CD4-positive, alpha-beta T cell treated with Interleukin-4 for 1 hour (primary cell): ENCODE results near the gene GRID1.

ENCODE experiments used
- DNase-seq, 2 donors: peaks; one replicate each; pipeline ENCODE4 v3.0.0-alpha.2; 2020 to 2022

GRID1 gene

GRCh38 chr10:86262688-86263181, 103.9 kb downstream of the GRID1 start:
- DNase-seq = no peak

DNA sequence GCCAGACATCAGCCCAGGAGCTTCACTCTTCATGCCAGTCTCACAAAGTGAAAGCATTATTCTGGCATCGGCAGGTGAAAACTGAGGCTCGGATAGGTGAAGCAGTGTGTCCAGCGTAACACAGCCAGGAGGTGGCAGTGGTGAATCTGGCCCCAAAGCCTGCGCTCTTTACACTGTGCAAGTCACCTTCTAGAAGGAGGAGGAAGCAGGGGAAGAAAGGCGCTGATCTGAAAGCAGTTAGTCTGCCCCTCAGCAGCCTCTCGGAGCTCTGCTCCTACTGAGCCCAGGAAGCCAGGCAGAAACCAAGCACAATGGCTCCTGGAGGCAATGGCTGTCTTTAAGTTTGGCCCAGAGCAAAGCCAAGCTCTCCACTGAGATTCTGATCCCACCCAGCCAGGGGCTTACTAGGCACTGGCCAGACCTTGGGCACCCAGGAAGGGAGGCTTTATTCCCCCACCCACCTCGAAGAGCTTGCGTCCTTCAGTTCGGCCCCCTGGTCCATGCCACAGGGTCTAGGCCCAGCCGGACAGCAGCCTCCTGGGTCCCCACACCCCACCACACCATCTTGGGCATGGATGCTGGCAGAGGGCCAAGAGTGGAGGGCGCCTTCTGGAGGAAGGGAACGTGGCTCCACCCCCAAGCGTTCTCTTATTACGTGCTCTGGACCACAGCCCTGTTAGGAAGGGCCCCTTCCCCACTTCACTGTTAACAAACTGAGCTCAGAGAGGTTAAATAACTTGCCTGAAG, 104.5 kb downstream of the GRID1 start:
- peak in 1 of 2 donors; percentile 8 for DNase-seq

DNA sequence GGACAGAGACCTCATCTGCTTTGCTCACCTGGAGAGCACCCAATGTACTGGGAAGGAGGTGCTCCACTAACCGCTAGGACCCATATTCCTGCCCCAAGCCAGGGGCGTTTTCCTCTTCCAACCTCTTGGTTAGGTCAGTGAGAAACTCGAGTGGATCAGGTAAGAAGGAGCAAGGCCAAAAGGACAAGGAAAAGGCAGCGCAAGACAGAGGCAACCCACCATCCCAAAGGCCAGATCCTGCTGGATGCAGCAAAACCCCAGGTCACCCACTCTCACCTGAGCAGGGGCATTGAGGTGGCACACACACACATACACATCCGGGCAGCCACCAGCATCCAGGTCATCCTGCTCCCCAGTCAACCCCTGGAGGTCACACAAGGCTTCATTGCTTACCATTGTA, 105.1 kb downstream of the GRID1 start:
- no peak for DNase-seq

GRCh38 chr10:86260564-86260963, 106.0 kb downstream of the GRID1 start:
- no peak for DNase-seq

DNA sequence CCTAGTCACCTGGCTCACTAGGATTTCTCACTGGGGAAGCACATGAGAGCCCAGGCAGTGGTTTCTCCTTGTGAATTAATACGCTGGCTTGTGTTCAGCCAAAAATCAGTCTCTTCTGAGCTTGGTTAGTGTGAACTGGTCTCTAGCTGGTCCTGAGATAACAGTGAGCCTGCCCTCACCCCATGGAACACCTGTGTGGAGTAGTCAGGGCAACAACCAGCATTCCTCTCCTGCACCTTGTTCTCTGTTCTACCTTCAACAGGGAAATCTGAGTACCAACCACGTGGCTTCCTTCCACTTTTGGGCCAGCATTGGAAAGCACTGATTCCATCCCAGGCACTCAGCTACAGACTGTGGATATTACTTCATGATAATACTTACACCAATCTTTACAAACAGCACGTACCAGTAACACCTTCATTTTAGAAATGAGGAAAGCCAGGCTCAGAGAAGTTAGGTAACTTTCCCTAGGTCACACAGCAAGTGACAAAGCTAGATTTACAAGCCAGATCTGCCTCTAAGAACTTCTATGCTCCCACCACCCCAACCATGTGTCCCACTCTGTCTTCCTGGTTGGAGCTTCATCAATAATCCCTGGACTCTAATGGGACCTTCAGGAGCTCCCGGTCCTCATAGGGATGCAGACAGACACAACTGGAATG, 106.6 kb downstream of the GRID1 start:
- DNase-seq = no peak

DNA sequence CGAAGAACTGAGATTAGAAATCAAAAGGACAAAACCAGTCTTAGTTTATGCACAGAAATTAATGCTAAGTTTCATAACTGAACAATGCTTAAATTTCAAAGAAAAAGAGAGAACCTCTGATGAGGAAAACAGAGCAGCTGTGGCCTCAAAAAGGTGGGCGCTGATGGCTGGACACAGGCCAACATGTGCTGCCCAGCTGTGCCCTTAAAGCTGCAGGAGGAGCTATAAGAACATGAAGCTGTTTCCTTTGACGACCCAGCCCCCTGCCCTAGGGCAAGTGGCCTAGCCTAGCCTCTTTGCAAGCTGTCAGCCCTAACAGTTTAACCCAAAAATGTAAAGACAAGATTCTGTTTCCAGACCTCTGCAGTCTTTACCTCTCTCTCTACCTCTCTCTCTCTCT, 107.7 kb downstream of the GRID1 start:
- DNase-seq = no peak

DNA sequence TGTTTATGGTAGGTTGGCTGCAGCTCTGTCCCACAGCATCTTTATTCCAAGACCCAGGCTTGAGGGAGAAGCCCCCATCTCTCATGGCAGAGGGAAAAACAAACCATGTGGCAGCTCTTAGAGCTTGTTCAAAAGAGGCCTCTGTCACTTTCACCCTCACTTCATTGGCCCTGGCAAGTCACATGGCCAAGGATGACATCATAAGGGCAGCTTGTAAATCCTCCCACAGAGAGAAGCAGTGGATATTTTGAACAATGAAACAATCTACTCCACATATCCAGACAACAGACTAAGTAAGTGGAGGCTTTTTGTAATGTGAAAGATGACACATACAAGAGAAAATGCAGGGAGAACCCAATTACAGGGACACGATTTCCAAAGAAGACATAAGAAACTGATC, 108.1 kb downstream of the GRID1 start:
- DNase-seq = no peak

DNA sequence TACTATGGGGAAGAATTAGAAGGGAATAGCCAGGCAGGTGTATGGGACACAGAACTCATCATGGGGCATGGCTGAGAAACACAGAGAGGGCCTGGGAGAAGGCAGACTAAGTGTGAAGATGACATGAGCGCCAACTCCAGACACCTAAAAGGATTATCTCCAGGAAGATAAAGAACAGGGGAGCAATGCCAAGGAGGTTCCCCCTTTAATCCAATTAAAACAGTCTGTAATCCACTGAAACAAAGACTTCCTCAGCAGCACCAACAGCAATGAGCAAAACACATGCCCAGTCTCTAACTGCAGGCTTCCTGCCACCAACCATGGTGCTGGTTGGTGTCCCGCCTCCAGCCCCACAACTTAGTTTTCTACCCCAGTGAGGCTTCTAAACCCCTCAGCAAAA, 108.9 kb downstream of the GRID1 start:
- no peak for DNase-seq

GRCh38 chr10:86256690-86257315, 109.8 kb downstream of the GRID1 start:
- no peak for DNase-seq

- no peak for DNase-seq
Observed at GRCh38 chr10:86255405-86256251, 111.0 kb downstream of the GRID1 start.

GRCh38 chr10:86254526-86255174, 111.9 kb downstream of the GRID1 start:
- DNase-seq = no peak

- no peak for DNase-seq
Observed at GRCh38 chr10:86254081-86254480, 112.5 kb downstream of the GRID1 start.

DNA sequence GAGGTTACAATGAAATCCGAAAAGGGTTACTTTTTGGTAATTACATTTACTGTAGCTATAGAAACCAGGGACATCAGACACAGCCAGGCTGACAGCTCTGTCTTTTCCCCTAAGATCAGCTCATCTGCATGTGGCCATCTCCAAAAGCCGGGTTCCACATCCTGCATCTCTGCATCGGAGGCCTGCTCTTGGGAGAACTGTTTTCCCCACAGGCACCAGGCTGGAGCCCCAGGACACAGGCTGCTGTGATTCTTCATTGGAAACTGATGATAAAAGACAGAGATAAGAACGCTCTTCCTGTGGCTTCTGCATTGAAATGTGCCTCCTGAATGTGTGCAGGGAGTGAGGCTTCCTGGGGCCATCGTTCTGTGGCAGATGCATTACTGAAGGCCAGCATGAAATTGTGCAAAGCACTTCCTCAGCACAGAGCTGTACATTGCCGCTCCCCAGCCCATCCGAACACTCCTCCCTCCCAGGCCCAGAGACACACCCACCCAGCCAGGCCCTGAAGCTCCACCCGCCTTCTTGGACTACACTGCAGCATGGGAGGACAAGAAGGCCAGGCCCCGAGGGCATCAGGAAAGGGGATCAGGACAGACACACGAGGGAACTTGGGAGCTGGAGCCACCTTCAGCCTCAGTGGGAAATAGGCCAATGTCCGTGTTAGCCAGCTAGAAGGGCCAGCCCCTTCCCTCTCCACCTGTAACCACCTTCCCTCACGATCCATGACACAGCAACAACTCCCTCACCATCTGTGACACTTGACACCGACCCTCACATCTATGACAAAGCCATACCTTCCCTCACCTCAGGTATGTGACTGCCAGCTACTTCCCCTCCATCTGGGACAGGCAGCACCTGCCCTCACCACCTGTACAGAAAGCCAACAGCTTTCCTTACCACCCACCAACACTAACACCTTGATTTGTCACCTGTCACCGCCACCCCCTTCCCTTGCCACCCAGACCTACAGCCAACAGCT, 113.2 kb downstream of the GRID1 start:
- no peak for DNase-seq

DNA sequence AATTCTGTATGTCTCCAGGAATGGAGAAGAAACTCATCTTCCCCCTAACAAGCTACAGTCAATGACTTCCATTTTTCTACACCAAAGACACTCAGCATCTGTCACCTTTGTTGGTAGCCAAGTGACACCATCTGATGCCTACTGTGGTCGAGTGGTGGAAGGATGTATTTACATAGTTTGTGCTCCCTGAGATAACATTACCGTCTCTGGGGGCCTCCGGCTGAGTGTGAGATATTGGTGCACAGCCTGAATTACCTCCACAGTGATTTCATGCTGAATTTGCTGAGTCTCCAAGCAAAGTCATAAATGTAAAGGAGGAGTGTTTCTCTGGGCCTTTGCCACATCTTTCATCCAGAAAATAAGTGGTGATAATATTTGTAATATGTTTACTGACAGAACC, 114.0 kb downstream of the GRID1 start:
- no peak for DNase-seq

- DNase-seq = no peak
Observed at GRCh38 chr10:86252079-86252478, 114.5 kb downstream of the GRID1 start.

DNA sequence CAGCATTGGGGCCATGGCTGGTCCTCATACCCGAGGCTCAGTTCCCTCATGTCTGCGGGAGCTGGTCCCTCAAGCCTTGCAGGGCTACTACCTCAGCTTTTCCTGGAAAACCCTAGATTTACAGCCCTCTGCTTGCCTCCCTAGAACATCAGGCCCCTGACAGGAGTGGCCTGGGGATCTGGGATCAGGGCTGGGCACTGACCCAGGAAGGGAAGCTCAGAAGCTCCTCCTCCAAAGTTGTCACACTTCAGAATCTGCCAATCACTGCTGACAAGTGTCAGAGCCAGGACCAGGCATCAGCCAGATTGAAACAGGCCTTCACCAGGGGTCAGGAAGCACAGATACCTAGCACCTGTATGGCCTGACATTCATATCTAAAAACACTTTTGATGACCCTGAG, 115.2 kb downstream of the GRID1 start:
- no peak for DNase-seq

GRCh38 chr10:86250399-86250798, 116.2 kb downstream of the GRID1 start:
- no peak for DNase-seq

DNA sequence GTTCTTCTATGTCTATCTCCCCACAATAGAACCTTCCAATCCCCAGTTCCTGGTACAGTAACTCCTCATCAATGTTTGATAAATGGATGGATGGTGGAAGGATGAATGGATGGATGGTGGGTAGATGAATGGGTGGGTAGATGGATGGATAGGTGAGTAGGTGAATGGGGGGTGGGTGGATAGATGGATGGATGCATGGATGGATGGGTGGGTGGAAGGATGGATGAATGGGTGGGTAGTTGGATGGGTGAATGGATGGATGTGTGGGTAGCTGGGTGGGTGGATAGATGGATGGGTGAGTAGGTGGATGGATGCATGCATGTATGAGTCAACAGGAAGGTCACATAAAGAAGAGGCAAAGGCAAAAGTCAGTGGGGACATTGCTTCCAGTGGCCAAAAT, 116.8 kb downstream of the GRID1 start:
- DNase-seq = no peak

DNA sequence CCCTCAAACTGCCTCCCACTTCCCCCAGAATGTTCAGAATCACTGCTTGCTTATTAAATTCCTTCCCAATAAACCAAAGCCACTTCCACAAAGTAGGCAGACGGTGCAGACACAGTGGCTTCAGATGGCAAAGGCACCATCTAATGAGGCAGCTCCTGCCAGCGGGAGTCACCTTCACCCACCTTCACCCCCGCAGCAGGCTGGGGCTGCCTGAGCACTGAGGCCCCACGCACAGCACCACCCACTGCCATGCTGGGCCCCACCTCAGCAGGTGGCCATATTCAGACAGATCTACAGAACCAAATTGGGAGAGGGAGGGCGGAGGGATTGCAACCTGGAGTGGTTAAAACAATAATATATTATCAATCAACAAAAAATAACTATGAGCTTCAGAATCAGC, 118.5 kb downstream of the GRID1 start:
- no peak for DNase-seq

- no peak for DNase-seq
Observed at GRCh38 chr10:86247588-86247987, 119.0 kb downstream of the GRID1 start.

GRCh38 chr10:86247073-86247472, 119.5 kb downstream of the GRID1 start:
- DNase-seq = no peak
